Measurements from ENCODE around the gene SLC8A3.

DNA sequence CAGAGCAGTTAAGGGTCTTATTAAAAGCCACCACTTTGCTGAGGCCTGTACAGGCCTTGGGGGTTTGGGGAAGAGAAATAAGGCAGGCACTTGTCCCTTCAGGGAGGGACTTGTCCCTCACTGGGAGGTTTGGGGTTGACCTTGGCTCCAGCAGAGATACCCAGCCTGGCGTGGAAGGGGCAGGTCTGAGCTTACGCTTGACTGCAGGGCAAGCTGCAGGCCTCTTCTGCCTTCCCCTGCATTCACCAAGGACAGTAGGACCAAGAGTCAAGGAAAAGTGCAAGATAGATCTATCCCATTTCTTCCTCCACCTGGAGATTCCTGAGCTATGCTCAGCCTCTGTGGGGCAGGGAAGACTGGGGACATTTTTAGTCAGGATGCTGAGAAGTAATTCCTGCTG is 155.2 kb downstream of the SLC8A3 start:
- TF ChIP-seq, protein P1, sequence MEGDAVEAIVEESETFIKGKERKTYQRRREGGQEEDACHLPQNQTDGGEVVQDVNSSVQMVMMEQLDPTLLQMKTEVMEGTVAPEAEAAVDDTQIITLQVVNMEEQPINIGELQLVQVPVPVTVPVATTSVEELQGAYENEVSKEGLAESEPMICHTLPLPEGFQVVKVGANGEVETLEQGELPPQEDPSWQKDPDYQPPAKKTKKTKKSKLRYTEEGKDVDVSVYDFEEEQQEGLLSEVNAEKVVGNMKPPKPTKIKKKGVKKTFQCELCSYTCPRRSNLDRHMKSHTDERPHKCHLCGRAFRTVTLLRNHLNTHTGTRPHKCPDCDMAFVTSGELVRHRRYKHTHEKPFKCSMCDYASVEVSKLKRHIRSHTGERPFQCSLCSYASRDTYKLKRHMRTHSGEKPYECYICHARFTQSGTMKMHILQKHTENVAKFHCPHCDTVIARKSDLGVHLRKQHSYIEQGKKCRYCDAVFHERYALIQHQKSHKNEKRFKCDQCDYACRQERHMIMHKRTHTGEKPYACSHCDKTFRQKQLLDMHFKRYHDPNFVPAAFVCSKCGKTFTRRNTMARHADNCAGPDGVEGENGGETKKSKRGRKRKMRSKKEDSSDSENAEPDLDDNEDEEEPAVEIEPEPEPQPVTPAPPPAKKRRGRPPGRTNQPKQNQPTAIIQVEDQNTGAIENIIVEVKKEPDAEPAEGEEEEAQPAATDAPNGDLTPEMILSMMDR (IDR thresholded peaks at IDR 0.05 in 2 of 3, conservative IDR thresholded peaks at IDR 0.05 in 1 of 3; ENCODE audit: insufficient read depth in 2 of 3, low read depth in 1 of 3, low read length in 3 of 3), result no peak
- TF ChIP-seq CEBPB (tag; IDR thresholded peaks at IDR 0.05), result no peak
- TF ChIP-seq POLR2A (conservative IDR thresholded peaks at IDR 0.05), result no peak
- TF ChIP-seq NR1H2 (CRISPR knock-in tag; IDR thresholded peaks at IDR 0.05), result no peak
- no peak for TF ChIP-seq HNRNPL (IDR thresholded peaks at IDR 0.05; ENCODE audit: low read depth, low read length)
- no peak for TF ChIP-seq ZNF184 (CRISPR knock-in tag; IDR thresholded peaks at IDR 0.05)
- no peak for TF ChIP-seq SP1 (CRISPR knock-in tag; IDR thresholded peaks at IDR 0.05)
- TF ChIP-seq, protein P2, sequence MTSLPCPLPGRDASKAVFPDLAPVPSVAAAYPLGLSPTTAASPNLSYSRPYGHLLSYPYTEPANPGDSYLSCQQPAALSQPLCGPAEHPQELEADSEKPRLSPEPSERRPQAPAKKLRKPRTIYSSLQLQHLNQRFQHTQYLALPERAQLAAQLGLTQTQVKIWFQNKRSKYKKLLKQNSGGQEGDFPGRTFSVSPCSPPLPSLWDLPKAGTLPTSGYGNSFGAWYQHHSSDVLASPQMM (CRISPR knock-in tag; IDR thresholded peaks at IDR 0.05), result no peak
- TF ChIP-seq SRSF9 (IDR thresholded peaks at IDR 0.05; ENCODE audit: borderline replicate concordance, low read depth, low read length), result no peak
- TF ChIP-seq GTF2F1 (IDR thresholded peaks at IDR 0.05; ENCODE audit: low read depth, low read length), result no peak
- no peak for TF ChIP-seq SREBF2 (CRISPR knock-in tag; IDR thresholded peaks at IDR 0.05)
